ENCODE data around the gene IMPG1. TPM values are rescaled to one million over a fixed set of nuclear protein-coding genes. Genes with fewer than 3 reads are reported as not detected.

Gene IMPG1
- total RNA-seq, 1 experiment from 2014 or later: not detected

- BruUV-seq (replicated peaks): no TSS peak
- POLR2A ChIA-PET (ENCODE audit: unreplicated experiment): no interaction called here
- Histone ChIP-seq H3K27ac (ENCODE audit: low read length) (no peak overlapping the region), H3K9me3 (ENCODE audit: low read length) (no peaks in the 10 kb centered on the region), H3K4me1 (ENCODE audit: insufficient read depth, low read length) (no peaks in the 10 kb centered on the region), H3K79me2 (ENCODE audit: low read length) (no peaks in the 10 kb centered on the region), H4K20me1 (ENCODE audit: low read length) (no peaks in the 10 kb centered on the region), H3K9me2 (replicated peaks; ENCODE audit: low read length) (no peaks in the 10 kb centered on the region), H2AFZ (ENCODE audit: low read length) (no peak overlapping the region), H3F3A (ENCODE audit: low read length, unreplicated experiment) (no peaks in the 10 kb centered on the region), H3K4me3 (ENCODE audit: low read length) (no peak overlapping the region), H3K27me3 (ENCODE audit: low read length) (no peaks in the 10 kb centered on the region), H3K36me3 (ENCODE audit: low read depth, low read length) (no peaks in the 10 kb centered on the region), H3K4me2 (ENCODE audit: low read length) (no peak overlapping the region), H3K9ac (ENCODE audit: low read length) (no peak overlapping the region)
- CTCF ChIA-PET: no interaction called here
- TF ChIP-seq EZH2 (IDR thresholded peaks at IDR 0.05; ENCODE audit: low read length, unreplicated experiment) (no peak), CTCF (conservative IDR thresholded peaks at IDR 0.05; ENCODE audit: low read depth, low read length) (no peak), EZH2phosphoT487 (IDR thresholded peaks at IDR 0.05; ENCODE audit: borderline replicate concordance, low read length) (no peak)
- intact Hi-C loops (cut with micrococcal nuclease): no loop called here
- no peak for DNase-seq
- ATAC-seq: no peak
Measured at GRCh38 chr6:75975904-75976303, 96.6 kb downstream of the IMPG1 start.

- H2AFZ ChIP-seq (ENCODE audit: low read length): no peak overlapping the region
- CTCF ChIA-PET: no interaction called here
- no peaks in the 10 kb centered on the region for H3K9me2 ChIP-seq (replicated peaks; ENCODE audit: low read length)
- no peaks in the 10 kb centered on the region for H4K20me1 ChIP-seq (ENCODE audit: low read length)
- POLR2A ChIA-PET (ENCODE audit: unreplicated experiment): no interaction called here
- no peak overlapping the region for H3K4me2 ChIP-seq (ENCODE audit: low read length)
- no peak for TF ChIP-seq EZH2phosphoT487 (IDR thresholded peaks at IDR 0.05; ENCODE audit: borderline replicate concordance, low read length)
- no peak for TF ChIP-seq CTCF (conservative IDR thresholded peaks at IDR 0.05; ENCODE audit: low read depth, low read length)
- no peak for TF ChIP-seq EZH2 (IDR thresholded peaks at IDR 0.05; ENCODE audit: low read length, unreplicated experiment)
- no peaks in the 10 kb centered on the region for H3K4me1 ChIP-seq (ENCODE audit: insufficient read depth, low read length)
- H3F3A ChIP-seq (ENCODE audit: low read length, unreplicated experiment): no peaks in the 10 kb centered on the region
- BruUV-seq (replicated peaks): no TSS peak
- no peaks in the 10 kb centered on the region for H3K36me3 ChIP-seq (ENCODE audit: low read depth, low read length)
- H3K27me3 ChIP-seq (ENCODE audit: low read length): no peaks in the 10 kb centered on the region
- no peaks in the 10 kb centered on the region for H3K79me2 ChIP-seq (ENCODE audit: low read length)
- H3K9ac ChIP-seq (ENCODE audit: low read length): no peak overlapping the region
- DNase-seq (no peak), ATAC-seq (no peak)
- no peaks in the 10 kb centered on the region for H3K9me3 ChIP-seq (ENCODE audit: low read length)
- H3K27ac ChIP-seq (ENCODE audit: low read length): no peak overlapping the region
- intact Hi-C loops (cut with micrococcal nuclease): no loop called here
- H3K4me3 ChIP-seq (ENCODE audit: low read length): no peak overlapping the region
Measured at GRCh38 chr6:75970093-75970492, 102.4 kb downstream of the IMPG1 start.

GRCh38 chr6:75968143-75968542 is 104.3 kb downstream of the IMPG1 start:
- no TSS peak for BruUV-seq (replicated peaks)
- intact Hi-C loops (cut with micrococcal nuclease): no loop called here
- H3K9ac ChIP-seq (ENCODE audit: low read length): no peak overlapping the region
- ATAC-seq: no peak
- no peak overlapping the region for H3K27ac ChIP-seq (ENCODE audit: low read length)
- H3F3A ChIP-seq (ENCODE audit: low read length, unreplicated experiment): no peaks in the 10 kb centered on the region
- H3K27me3 ChIP-seq (ENCODE audit: low read length): no peaks in the 10 kb centered on the region
- H3K4me1 ChIP-seq (ENCODE audit: insufficient read depth, low read length): no peaks in the 10 kb centered on the region
- H3K4me3 ChIP-seq (ENCODE audit: low read length): no peak overlapping the region
- H3K79me2 ChIP-seq (ENCODE audit: low read length): no peaks in the 10 kb centered on the region
- no peaks in the 10 kb centered on the region for H3K36me3 ChIP-seq (ENCODE audit: low read depth, low read length)
- H3K9me2 ChIP-seq (replicated peaks; ENCODE audit: low read length): no peaks in the 10 kb centered on the region
- CTCF ChIA-PET: no interaction called here
- no peaks in the 10 kb centered on the region for H4K20me1 ChIP-seq (ENCODE audit: low read length)
- DNase-seq: no peak
- H3K4me2 ChIP-seq (ENCODE audit: low read length): no peak overlapping the region
- no peak overlapping the region for H2AFZ ChIP-seq (ENCODE audit: low read length)
- POLR2A ChIA-PET (ENCODE audit: unreplicated experiment): no interaction called here
- TF ChIP-seq CTCF (conservative IDR thresholded peaks at IDR 0.05; ENCODE audit: low read depth, low read length) (no peak), EZH2 (IDR thresholded peaks at IDR 0.05; ENCODE audit: low read length, unreplicated experiment) (no peak), EZH2phosphoT487 (IDR thresholded peaks at IDR 0.05; ENCODE audit: borderline replicate concordance, low read length) (no peak)
- H3K9me3 ChIP-seq (ENCODE audit: low read length): no peaks in the 10 kb centered on the region

All from PC-3 (cell line).